ENCODE measurements around the gene MRTFA. TPM values are rescaled to one million over a fixed set of nuclear protein-coding genes. Genes with fewer than 3 reads are reported as not detected.

MRTFA gene
- total RNA-seq, 1 donor from 2014 or later: 105 TPM

DNA sequence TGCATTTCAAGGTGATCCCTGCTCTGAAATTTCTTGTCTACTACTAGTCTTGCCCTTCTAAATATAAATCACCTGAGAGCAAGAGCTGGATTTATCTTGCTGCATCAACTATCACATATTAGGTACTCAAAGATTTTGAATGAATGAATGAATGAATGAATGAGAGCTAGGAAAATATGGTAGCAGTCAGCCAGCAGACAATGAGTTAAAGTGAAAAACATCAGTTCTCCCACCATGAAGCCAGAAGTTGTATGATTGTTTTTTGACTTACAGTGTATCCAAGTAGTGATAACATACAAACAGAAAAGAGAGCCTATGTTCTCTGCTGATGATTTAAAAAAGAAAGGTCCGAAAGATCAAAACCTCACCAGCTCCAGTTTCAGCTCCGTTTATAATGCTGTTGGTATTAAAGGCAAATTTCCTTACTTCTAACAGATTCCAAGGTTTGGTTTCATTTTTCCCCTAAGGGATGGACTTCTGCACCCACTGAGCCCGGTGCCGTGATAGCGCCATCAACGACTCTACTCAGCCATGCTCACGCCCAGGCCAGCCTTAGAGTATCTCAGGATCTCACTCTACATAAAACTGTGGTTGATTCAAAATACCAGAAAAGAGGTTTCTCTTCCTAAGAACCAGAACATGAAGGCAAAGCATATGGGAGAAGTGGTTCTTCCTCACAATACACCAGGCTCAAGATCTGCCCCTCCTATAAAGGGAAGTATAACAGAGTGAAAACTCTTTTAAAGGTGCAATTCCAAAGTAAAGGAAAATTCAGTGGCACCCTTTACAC lies 174.1 kb downstream of the MRTFA start:
- Mint-ChIP-seq H3K9me3 (no peaks in the 10 kb centered on the region), H3K4me1 (peaks cover 34% of the 10 kb centered on the region), H3K27ac (no peak overlapping the region), H3K36me3 (peaks cover 21% of the 10 kb centered on the region), H3K4me3 (no peak overlapping the region), H3K27me3 (ENCODE audit: low read depth) (no peaks in the 10 kb centered on the region)
- TF ChIP-seq CTCF (IDR thresholded peaks at IDR 0.05; ENCODE audit: unreplicated experiment): no peak
- DNase-seq (ENCODE audit: low spot score in 2 of 2, unreplicated experiment in 2 of 2): no peak

- Mint-ChIP-seq H3K27ac (no peak overlapping the region), H3K4me1 (peaks cover 34% of the 10 kb centered on the region), H3K27me3 (ENCODE audit: low read depth) (no peaks in the 10 kb centered on the region), H3K9me3 (no peaks in the 10 kb centered on the region), H3K36me3 (peaks cover 7% of the 10 kb centered on the region), H3K4me3 (no peak overlapping the region)
- TF ChIP-seq CTCF (IDR thresholded peaks at IDR 0.05; ENCODE audit: unreplicated experiment): no peak
- DNase-seq (ENCODE audit: low spot score in 2 of 2, unreplicated experiment in 2 of 2): no peak
Observed at GRCh38 chr22:40453671-40454070, 182.8 kb downstream of the MRTFA start.

DNA sequence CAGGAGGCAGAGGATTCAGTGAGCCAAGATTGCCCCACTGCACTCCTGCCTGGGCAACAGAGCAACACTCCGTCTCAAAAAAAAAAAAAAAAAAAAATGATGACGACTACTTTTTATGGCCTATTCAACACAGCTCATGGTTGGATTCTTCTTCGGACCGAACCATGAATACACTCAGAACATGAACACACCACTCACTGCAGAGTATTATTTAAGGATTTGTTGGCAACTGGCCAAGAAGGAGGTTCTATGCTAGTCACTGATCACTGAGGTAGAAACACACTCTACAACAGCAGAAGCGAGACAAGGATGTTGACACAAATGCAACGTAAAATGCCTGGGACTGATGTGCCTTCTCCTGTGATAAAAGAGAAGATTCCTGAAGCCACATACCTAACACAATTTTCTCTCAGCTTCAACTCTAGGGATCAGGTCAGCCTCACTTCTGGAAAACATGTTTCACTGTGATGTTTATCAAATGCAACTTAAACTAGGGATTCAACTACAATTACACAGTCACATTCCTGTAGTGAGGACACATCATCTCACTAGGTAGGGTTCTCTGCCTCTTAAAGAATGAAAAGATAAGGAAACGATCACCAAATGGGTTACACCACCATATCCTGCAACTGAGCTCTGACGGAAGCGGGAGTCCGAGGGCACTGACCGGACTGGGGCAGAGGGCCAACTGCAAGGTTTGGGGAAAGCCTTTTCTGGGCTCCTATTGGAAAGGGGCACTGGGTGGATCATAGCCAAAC lies 183.6 kb downstream of the MRTFA start:
- Mint-ChIP-seq H3K4me3 (no peak overlapping the region), H3K27ac (peak overlapping the region; percentile 25), H3K4me1 (peaks cover 31% of the 10 kb centered on the region), H3K36me3 (peaks cover 2% of the 10 kb centered on the region), H3K27me3 (ENCODE audit: low read depth) (no peaks in the 10 kb centered on the region), H3K9me3 (no peaks in the 10 kb centered on the region)
- DNase-seq (ENCODE audit: low spot score in 2 of 2, unreplicated experiment in 2 of 2): no peak
- no peak for TF ChIP-seq CTCF (IDR thresholded peaks at IDR 0.05; ENCODE audit: unreplicated experiment)

DNA sequence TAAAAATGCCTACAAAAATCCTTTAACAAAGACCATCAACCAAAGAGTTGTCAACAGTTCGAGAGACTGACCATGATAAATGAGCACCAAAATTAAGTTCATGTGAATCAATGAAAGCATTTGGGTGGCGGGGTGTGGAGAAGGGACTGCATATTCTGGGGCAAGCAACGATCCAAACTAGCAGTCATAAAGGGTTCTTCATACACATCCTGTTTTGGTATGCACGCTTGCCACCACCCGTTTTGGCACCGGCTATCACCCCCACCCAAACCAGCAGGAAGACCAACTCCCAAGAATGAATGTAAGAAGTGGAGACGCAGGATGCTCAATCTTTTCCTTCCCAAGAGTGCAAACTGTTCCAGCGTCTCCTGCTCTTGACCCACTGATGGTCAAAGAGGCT lies 185.3 kb downstream of the MRTFA start:
- no peaks in the 10 kb centered on the region for H3K27me3 Mint-ChIP-seq (ENCODE audit: low read depth)
- peak overlapping the region; percentile 43 for H3K27ac Mint-ChIP-seq
- H3K4me1 Mint-ChIP-seq: peaks cover 37% of the 10 kb centered on the region
- no peak for DNase-seq (ENCODE audit: low spot score in 2 of 2, unreplicated experiment in 2 of 2)
- H3K4me3 Mint-ChIP-seq: no peak overlapping the region
- no peak for TF ChIP-seq CTCF (IDR thresholded peaks at IDR 0.05; ENCODE audit: unreplicated experiment)
- H3K36me3 Mint-ChIP-seq: peaks cover 2% of the 10 kb centered on the region
- H3K9me3 Mint-ChIP-seq: no peaks in the 10 kb centered on the region

- no peak overlapping the region for H3K27ac Mint-ChIP-seq
- peaks cover 39% of the 10 kb centered on the region for H3K4me1 Mint-ChIP-seq
- H3K9me3 Mint-ChIP-seq: no peaks in the 10 kb centered on the region
- peaks cover 7% of the 10 kb centered on the region for H3K36me3 Mint-ChIP-seq
- TF ChIP-seq CTCF (IDR thresholded peaks at IDR 0.05; ENCODE audit: unreplicated experiment): no peak
- no peak overlapping the region for H3K4me3 Mint-ChIP-seq
- no peak for DNase-seq (ENCODE audit: low spot score in 2 of 2, unreplicated experiment in 2 of 2)
- H3K27me3 Mint-ChIP-seq (ENCODE audit: low read depth): no peaks in the 10 kb centered on the region
Observed at GRCh38 chr22:40450616-40451015, 185.9 kb downstream of the MRTFA start.

Data from mesothelial cell of epicardium (in vitro differentiated cells).